Type B pancreatic cell (in vitro differentiated cells): ENCODE data around the gene BLOC1S2. TPM values are rescaled to one million over a fixed set of nuclear protein-coding genes. Genes with fewer than 3 reads are reported as not detected.
"Not testable (repeated sequence)": the region's sequence is repeated elsewhere in the genome, so short reads cannot be mapped to it uniquely, and the experiment has no call there.

Experiments used
- DNase-seq: peaks from one replicate; pipeline ENCODE4 v3.0.0; 2021; ENCODE audit warnings: mixed read lengths; ENCODE audit not compliant: unreplicated experiment; ENCODE audit errors: extremely low spot score
- H3K27ac Mint-ChIP-seq: 2 replicates; pipeline ENCODE4 v1.8.0; 2021; ENCODE audit warnings: mild to moderate bottlenecking, mixed read lengths
- H3K27me3 Mint-ChIP-seq: 2 replicates; pipeline ENCODE4 v1.8.0; 2021; ENCODE audit warnings: mixed read lengths
- H3K36me3 Mint-ChIP-seq: 2 replicates; pipeline ENCODE4 v1.8.0; 2021; ENCODE audit warnings: mixed read lengths
- H3K4me1 Mint-ChIP-seq: one replicate; pipeline ENCODE4 v1.8.0; 2021; ENCODE audit warnings: mixed read lengths; ENCODE audit not compliant: unreplicated experiment
- H3K4me3 Mint-ChIP-seq: 2 replicates; pipeline ENCODE4 v1.8.0; 2021; ENCODE audit warnings: mild to moderate bottlenecking, mixed read lengths
- H3K9me3 Mint-ChIP-seq: 2 replicates; pipeline ENCODE4 v1.8.0; 2021; ENCODE audit warnings: mixed read lengths
- CTCF ChIP-seq: fragments of 200-600 bp; sonication (generic); conservative IDR thresholded peaks from 2 replicates; pipeline ENCODE4 v1.5.0; 2021; ENCODE audit warnings: antibody characterized with exemption, mild to moderate bottlenecking
- total RNA-seq: library from RNA; stranded (reverse); gene quantifications from 2 replicates; pipeline ENCODE4 v1.2.1, GENCODE V29; 2021; ENCODE audit warnings: low replicate concordance

Gene BLOC1S2
- total RNA-seq, 1 donor from 2014 or later: 39.5 TPM

GRCh38 chr10:100288196-100288595 is 1.7 kb upstream of the BLOC1S2 start:
- H3K36me3 Mint-ChIP-seq: no peaks in the 10 kb centered on the region
- no peaks in the 10 kb centered on the region for H3K9me3 Mint-ChIP-seq
- peaks cover 18% of the 10 kb centered on the region for H3K4me1 Mint-ChIP-seq
- TF ChIP-seq CTCF: no peak
- peaks cover 24% of the 10 kb centered on the region for H3K27me3 Mint-ChIP-seq
- H3K27ac Mint-ChIP-seq: no peak overlapping the region
- DNase-seq: no peak
- no peak overlapping the region for H3K4me3 Mint-ChIP-seq

- Mint-ChIP-seq H3K36me3 (no peaks in the 10 kb centered on the region), H3K9me3 (no peaks in the 10 kb centered on the region), H3K4me1 (peaks cover 18% of the 10 kb centered on the region), H3K27me3 (peaks cover 22% of the 10 kb centered on the region), H3K4me3 (peak overlapping the region; percentile 53), H3K27ac (no peak overlapping the region)
- no peak for TF ChIP-seq CTCF
- DNase-seq: no peak
Observed at GRCh38 chr10:100287756-100288155, 1.3 kb upstream of the BLOC1S2 start.

- Mint-ChIP-seq H3K27ac (peak overlapping the region; percentile 96), H3K4me1 (peaks cover 18% of the 10 kb centered on the region), H3K4me3 (peak overlapping the region; percentile 100)
- H3K36me3 Mint-ChIP-seq, H3K9me3 Mint-ChIP-seq, H3K27me3 Mint-ChIP-seq, DNase-seq: not testable (repeated sequence)
Observed at GRCh38 chr10:100285326-100285725, 1.2 kb downstream of the BLOC1S2 start.

GRCh38 chr10:100282907-100283306 is 3.6 kb downstream of the BLOC1S2 start:
- peaks cover 19% of the 10 kb centered on the region for H3K36me3 Mint-ChIP-seq
- H3K4me1 Mint-ChIP-seq: peaks cover 18% of the 10 kb centered on the region
- H3K27ac Mint-ChIP-seq: no peak overlapping the region
- no peak for TF ChIP-seq CTCF
- DNase-seq: no peak
- H3K27me3 Mint-ChIP-seq: no peaks in the 10 kb centered on the region
- H3K4me3 Mint-ChIP-seq: no peak overlapping the region
- H3K9me3 Mint-ChIP-seq: no peaks in the 10 kb centered on the region

- H3K27me3 Mint-ChIP-seq, H3K4me3 Mint-ChIP-seq, DNase-seq, H3K9me3 Mint-ChIP-seq, H3K27ac Mint-ChIP-seq, H3K4me1 Mint-ChIP-seq: not testable (repeated sequence)
- peaks cover 37% of the 10 kb centered on the region for H3K36me3 Mint-ChIP-seq
Observed at GRCh38 chr10:100276971-100277370, 9.5 kb downstream of the BLOC1S2 start.

- TF ChIP-seq CTCF: no peak
- H3K27ac Mint-ChIP-seq: peak within 1 kb of the TSS; percentile 96
- H3K9me3 Mint-ChIP-seq: no peaks in the 10 kb centered on the region
- peak; percentile 84 for DNase-seq
- H3K4me3 Mint-ChIP-seq: peak within 1 kb of the TSS; percentile 99
- peaks cover 6% of the 10 kb centered on the region for H3K36me3 Mint-ChIP-seq
- H3K27me3 Mint-ChIP-seq: no peaks in the 10 kb centered on the region
- H3K4me1 Mint-ChIP-seq: peaks cover 5% of the 10 kb centered on the region
Observed at GRCh38 chr10:100267239-100268104, 19.0 kb downstream of the BLOC1S2 start, which contains the start of gene CWF19L1. Gene CWF19L1 (minus strand): TSS chr10:100267638. CDS start chr10:100267593, 45 bp downstream.
